ENCODE data around the gene MAP2K6. TPM values are rescaled to one million over a fixed set of nuclear protein-coding genes. Genes with fewer than 3 reads are reported as not detected.

MAP2K6 gene
- total RNA-seq, 2 donors from 2014 or later, result 5.4 to 14.1 TPM

DNA sequence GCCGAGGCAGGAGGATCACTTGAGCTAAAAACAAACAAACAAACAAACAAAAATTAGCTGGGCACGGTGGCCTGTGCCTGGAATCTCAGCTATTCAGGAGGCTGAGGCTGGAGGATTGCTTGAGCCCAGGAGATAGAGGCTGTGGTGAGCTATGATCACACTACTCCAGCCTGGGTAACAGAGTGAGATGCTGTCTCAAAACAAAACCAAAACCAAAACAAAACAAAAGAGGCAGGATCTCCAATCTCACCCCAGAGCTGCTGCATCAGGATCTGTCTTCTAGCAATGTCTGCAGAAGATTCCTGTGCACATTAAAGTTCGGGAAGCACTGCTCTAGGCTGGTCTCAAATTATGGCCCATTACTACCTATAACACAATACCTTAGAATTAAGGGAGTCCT, 43.1 kb downstream of the MAP2K6 start:
- no peaks in the 10 kb centered on the region for H3K27me3 ChIP-seq (replicated peaks; ENCODE audit: insufficient read depth)
- H3K36me3 ChIP-seq, result no peaks in the 10 kb centered on the region
- H3K4me1 ChIP-seq (replicated peaks), result no peaks in the 10 kb centered on the region
- H3K9me3 ChIP-seq, result no peaks in the 10 kb centered on the region
- no peak overlapping the region for H3K4me3 ChIP-seq
- TF ChIP-seq POLR2AphosphoS5 (IDR thresholded peaks at IDR 0.05) (no peak), POLR2A (IDR thresholded peaks at IDR 0.05) (no peak)
- TF ChIP-seq, protein P1, sequence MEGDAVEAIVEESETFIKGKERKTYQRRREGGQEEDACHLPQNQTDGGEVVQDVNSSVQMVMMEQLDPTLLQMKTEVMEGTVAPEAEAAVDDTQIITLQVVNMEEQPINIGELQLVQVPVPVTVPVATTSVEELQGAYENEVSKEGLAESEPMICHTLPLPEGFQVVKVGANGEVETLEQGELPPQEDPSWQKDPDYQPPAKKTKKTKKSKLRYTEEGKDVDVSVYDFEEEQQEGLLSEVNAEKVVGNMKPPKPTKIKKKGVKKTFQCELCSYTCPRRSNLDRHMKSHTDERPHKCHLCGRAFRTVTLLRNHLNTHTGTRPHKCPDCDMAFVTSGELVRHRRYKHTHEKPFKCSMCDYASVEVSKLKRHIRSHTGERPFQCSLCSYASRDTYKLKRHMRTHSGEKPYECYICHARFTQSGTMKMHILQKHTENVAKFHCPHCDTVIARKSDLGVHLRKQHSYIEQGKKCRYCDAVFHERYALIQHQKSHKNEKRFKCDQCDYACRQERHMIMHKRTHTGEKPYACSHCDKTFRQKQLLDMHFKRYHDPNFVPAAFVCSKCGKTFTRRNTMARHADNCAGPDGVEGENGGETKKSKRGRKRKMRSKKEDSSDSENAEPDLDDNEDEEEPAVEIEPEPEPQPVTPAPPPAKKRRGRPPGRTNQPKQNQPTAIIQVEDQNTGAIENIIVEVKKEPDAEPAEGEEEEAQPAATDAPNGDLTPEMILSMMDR (IDR thresholded peaks at IDR 0.05), result no peak
- intact Hi-C loops (cut with DNase I), result no loop called here
- 76% methylated on average over 3 of the region's 3 CpGs for WGBS
- no peak overlapping the region for H3K27ac ChIP-seq
- no peak for DNase-seq (ENCODE audit: low spot score)

DNA sequence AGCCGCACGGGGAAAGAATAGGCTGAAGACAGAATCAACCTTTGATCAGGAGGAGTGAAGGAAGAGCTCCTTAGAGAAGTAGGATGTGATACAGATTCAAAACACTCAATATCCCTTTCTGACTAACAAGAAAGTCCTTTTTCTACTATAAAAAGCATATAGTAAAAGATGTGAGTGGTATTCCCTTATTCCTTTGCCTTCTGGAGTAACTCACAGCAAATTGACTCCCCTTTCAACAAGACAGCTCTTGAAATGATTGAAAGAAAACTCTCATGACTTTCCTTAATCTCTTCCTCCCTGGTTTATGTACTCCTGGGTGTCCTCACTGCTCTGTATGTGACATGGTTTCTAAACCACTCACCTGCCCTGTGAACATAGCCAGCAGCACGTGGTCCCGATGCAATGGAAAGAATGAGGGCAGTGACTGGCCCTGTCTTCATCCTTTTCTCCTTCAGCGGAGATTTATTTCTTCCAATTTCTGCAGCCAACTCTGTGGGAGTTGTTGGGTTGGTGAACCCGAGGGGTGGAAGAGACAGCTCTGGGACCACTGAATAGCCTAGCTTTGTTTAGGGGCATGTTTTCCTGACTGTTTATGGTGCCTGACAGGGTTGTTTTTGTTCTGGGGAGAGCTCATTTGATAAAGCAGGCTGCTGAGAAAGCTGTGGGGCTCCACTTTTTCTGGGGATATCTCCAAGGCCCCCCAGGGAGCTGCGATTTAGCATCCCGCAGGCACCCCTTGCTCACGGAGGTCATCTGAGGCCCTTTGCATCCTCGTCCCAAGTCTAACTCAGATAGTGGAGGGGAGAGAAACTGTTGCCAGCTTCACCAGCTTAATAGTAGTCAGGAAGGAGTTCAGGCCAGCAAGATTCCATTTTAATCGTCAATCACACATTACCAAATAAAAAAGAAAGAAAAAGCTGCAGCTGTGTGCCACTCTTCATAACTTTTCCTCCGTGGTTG, 46.7 kb downstream of the MAP2K6 start:
- Histone ChIP-seq H3K27me3 (replicated peaks; ENCODE audit: insufficient read depth) (no peaks in the 10 kb centered on the region), H3K4me1 (replicated peaks) (no peaks in the 10 kb centered on the region), H3K27ac (peak overlapping the region in 1 of 2 donors; percentile 18), H3K36me3 (no peaks in the 10 kb centered on the region), H3K4me3 (no peak overlapping the region), H3K9me3 (no peaks in the 10 kb centered on the region)
- no peak for DNase-seq (ENCODE audit: low spot score)
- TF ChIP-seq, protein P1 (IDR thresholded peaks at IDR 0.05), result no peak
- TF ChIP-seq POLR2AphosphoS5 (IDR thresholded peaks at IDR 0.05) (no peak), POLR2A (IDR thresholded peaks at IDR 0.05) (no peak)
- WGBS, result 63% methylated on average over 12 of the region's 12 CpGs
- intact Hi-C loops (cut with DNase I), result no loop called here

DNA sequence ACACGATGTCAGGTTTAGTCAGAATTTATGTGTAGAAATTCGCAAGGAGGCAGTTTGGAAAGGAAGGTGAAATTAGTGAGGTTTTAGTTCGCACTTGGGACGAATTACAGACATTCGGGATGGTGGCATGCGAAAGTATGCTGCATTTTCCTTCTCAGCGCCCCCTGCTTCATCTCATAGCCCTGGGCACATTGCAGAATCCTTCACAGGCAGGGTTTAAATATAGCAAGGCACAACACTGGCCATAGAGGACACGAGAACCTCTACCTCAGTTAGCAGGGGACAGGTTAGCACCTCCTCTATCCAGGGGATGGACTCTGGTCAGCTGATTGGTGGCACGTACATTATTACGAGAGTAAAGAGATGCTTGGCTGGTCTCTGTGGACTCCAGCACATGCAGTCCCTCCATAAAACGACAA, 47.5 kb downstream of the MAP2K6 start:
- DNase-seq (ENCODE audit: low spot score), result peak; percentile 32
- Histone ChIP-seq H3K36me3 (no peaks in the 10 kb centered on the region), H3K4me1 (replicated peaks) (no peaks in the 10 kb centered on the region), H3K9me3 (no peaks in the 10 kb centered on the region), H3K27me3 (replicated peaks; ENCODE audit: insufficient read depth) (no peaks in the 10 kb centered on the region), H3K27ac (peak overlapping the region in 1 of 2 donors; percentile 18), H3K4me3 (no peak overlapping the region)
- 68% methylated on average over 11 of the region's 11 CpGs for WGBS
- intact Hi-C loops (cut with DNase I), result no loop called here
- TF ChIP-seq POLR2A (IDR thresholded peaks at IDR 0.05) (no peak), POLR2AphosphoS5 (IDR thresholded peaks at IDR 0.05) (peak; percentile 82)
- TF ChIP-seq, protein P1 (IDR thresholded peaks at IDR 0.05), result no peak

DNA sequence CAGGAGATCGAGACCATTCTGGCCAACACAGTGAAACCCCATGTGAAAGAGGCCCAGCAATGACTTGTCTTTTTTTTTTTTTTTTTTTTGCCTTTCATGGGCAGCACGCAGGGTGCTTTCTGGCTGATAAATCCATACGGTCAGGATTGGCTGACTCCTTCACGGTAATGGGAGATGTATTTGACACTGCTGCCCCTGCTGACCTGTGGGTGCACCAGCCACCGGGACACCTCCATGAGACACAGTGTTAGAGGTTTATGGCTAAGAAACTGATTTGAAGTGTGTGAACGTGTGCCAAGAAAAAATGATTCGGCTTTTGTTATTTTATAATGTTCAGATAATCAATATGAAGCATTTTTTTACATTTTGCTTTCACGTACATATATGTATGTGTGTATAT, 48.4 kb downstream of the MAP2K6 start:
- Histone ChIP-seq H3K27me3 (replicated peaks; ENCODE audit: insufficient read depth) (no peaks in the 10 kb centered on the region), H3K4me3 (no peak overlapping the region), H3K27ac (no peak overlapping the region), H3K4me1 (replicated peaks) (no peaks in the 10 kb centered on the region), H3K9me3 (no peaks in the 10 kb centered on the region), H3K36me3 (no peaks in the 10 kb centered on the region)
- 96% methylated on average over 8 of the region's 8 CpGs for WGBS
- no peak for DNase-seq (ENCODE audit: low spot score)
- intact Hi-C loops (cut with DNase I), result no loop called here
- no peak for TF ChIP-seq POLR2A (IDR thresholded peaks at IDR 0.05)
- no peak for TF ChIP-seq POLR2AphosphoS5 (IDR thresholded peaks at IDR 0.05)

DNA sequence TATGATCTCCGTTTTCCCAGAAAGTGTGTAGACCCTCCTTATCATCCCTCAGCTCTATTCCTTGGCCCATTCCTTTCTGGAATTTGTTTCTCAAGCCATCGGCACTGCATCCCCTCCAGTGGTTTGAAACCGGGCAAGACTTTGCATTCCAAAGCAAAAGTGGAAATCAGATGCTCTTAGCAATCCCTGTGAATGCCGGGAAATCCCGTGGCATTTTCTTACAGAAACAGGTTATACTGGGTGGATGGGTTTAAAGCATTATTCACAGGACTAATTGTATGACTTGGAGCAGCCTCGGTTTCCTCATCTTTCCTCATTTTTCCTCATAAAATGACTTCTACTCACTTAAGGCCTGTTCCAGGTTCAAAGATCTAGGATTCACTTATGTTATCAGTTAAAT, 52.0 kb downstream of the MAP2K6 start:
- TF ChIP-seq, protein P1 (IDR thresholded peaks at IDR 0.05), result no peak
- TF ChIP-seq POLR2AphosphoS5 (IDR thresholded peaks at IDR 0.05), result no peak
- TF ChIP-seq POLR2A (IDR thresholded peaks at IDR 0.05), result no peak
- 73% methylated on average over 6 of the region's 6 CpGs for WGBS
- H3K9me3 ChIP-seq, result no peaks in the 10 kb centered on the region

More for the DNA sequence above, 52.0 kb downstream of the MAP2K6 start:
- H3K36me3 ChIP-seq, result no peaks in the 10 kb centered on the region
- H3K27ac ChIP-seq, result no peak overlapping the region
- no peaks in the 10 kb centered on the region for H3K4me1 ChIP-seq (replicated peaks)
- intact Hi-C loops (cut with DNase I), result no loop called here
- DNase-seq (ENCODE audit: low spot score), result no peak
- H3K4me3 ChIP-seq, result no peak overlapping the region
- H3K27me3 ChIP-seq (replicated peaks; ENCODE audit: insufficient read depth), result no peaks in the 10 kb centered on the region
